ENCODE measurements around the gene HDAC9.

GRCh38 chr7:18715988-18716387, 220.4 kb downstream of the HDAC9 start:
- TF ChIP-seq YY1 (IDR thresholded peaks at IDR 0.05; ENCODE audit: insufficient read depth, insufficient read length) (no peak), SUZ12 (IDR thresholded peaks at IDR 0.05; ENCODE audit: extremely low read depth, insufficient read depth, insufficient read length) (no peak), ZNF274 (IDR thresholded peaks at IDR 0.05; ENCODE audit: low read depth, low read length) (no peak)
